Measurements from ENCODE around the gene NXPH1.

NXPH1 gene

DNA sequence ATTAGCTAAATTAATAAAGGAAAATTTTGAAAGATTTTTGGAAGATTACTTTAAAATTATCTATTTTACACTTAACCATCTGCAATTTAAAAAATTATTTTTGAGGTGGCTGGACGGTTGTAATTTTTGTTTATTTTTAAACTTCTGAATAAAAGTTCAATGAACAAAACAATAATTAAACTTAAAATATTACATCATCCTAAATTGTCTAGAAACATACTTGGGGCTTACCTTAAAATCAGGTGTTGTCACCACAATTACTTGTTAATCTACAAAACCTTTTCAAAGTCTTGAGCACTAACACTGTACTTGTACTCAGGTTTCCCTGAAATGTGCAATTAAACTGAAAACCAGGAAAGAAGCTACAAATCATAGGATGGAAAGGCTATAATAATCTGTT is 328.3 kb downstream of the NXPH1 start:
- H3K27me3 ChIP-seq (ENCODE audit: control insufficient read depth, insufficient read depth, low read length): no peaks in the 10 kb centered on the region
- no peaks in the 10 kb centered on the region for H3K4me1 ChIP-seq (ENCODE audit: control insufficient read depth, insufficient read depth, low read length)
- no peaks in the 10 kb centered on the region for H3K9me3 ChIP-seq (ENCODE audit: control insufficient read depth, low read length)
- no peaks in the 10 kb centered on the region for H3K36me3 ChIP-seq (ENCODE audit: control insufficient read depth, insufficient read depth, low read length)
- H3K9ac ChIP-seq (ENCODE audit: low read length): no peak overlapping the region
- H3K4me3 ChIP-seq (ENCODE audit: low read length): no peak overlapping the region

- Histone ChIP-seq H3K36me3 (ENCODE audit: control insufficient read depth, insufficient read depth, low read length) (no peaks in the 10 kb centered on the region), H3K9ac (ENCODE audit: low read length) (no peak overlapping the region), H3K4me1 (ENCODE audit: control insufficient read depth, insufficient read depth, low read length) (no peaks in the 10 kb centered on the region), H3K27me3 (ENCODE audit: control insufficient read depth, insufficient read depth, low read length) (no peaks in the 10 kb centered on the region), H3K9me3 (ENCODE audit: control insufficient read depth, low read length) (no peaks in the 10 kb centered on the region), H3K4me3 (ENCODE audit: low read length) (no peak overlapping the region)
Observed at GRCh38 chr7:8762803-8763202, 329.4 kb downstream of the NXPH1 start.

DNA sequence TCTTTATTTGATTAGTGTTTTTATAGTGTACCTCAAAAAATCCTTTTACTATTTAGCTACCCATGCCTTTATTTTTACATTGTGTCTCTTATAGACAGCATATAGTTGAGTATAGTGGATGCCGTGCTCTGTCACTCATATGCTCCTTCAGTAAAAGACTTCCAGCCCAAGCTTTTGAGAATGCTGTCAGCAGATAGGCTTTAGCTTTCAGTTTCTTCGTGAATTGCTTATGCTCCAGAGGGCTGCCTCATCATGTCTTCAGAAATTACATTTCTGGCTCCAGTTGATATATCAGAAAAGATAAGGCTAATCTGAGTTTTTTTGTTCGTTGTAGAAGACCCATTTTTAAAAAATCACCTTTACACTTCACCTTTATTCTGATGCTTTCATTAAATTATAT is 332.0 kb downstream of the NXPH1 start:
- H3K36me3 ChIP-seq (ENCODE audit: control insufficient read depth, insufficient read depth, low read length): no peaks in the 10 kb centered on the region
- no peaks in the 10 kb centered on the region for H3K4me1 ChIP-seq (ENCODE audit: control insufficient read depth, insufficient read depth, low read length)
- no peak overlapping the region for H3K9ac ChIP-seq (ENCODE audit: low read length)
- H3K9me3 ChIP-seq (ENCODE audit: control insufficient read depth, low read length): no peaks in the 10 kb centered on the region
- H3K27me3 ChIP-seq (ENCODE audit: control insufficient read depth, insufficient read depth, low read length): no peaks in the 10 kb centered on the region
- H3K4me3 ChIP-seq (ENCODE audit: low read length): no peak overlapping the region

GRCh38 chr7:8773518-8773917 is 340.1 kb downstream of the NXPH1 start:
- no peaks in the 10 kb centered on the region for H3K4me1 ChIP-seq (ENCODE audit: control insufficient read depth, insufficient read depth, low read length)
- H3K9ac ChIP-seq (ENCODE audit: low read length): no peak overlapping the region
- H3K36me3 ChIP-seq (ENCODE audit: control insufficient read depth, insufficient read depth, low read length): no peaks in the 10 kb centered on the region
- no peaks in the 10 kb centered on the region for H3K27me3 ChIP-seq (ENCODE audit: control insufficient read depth, insufficient read depth, low read length)
- H3K4me3 ChIP-seq (ENCODE audit: low read length): no peak overlapping the region
- no peaks in the 10 kb centered on the region for H3K9me3 ChIP-seq (ENCODE audit: control insufficient read depth, low read length)

DNA sequence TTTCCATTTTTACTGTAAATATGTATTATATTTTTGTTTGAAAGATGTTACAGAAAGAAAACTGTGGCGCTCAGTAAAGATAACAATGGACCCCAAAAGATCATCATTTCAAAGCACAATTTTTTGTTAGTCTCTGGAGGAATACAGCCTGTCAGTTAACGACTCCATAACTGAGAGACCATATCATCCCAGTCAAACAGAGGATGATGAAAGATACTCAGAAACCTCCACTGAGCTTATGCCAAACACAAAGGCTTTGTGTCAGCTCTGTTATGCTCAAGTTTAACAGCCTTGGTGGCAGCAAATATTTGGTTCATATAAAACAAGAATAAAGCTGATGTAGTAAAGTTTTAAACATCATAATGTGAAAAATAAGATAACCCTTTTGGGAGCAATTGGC is 345.1 kb downstream of the NXPH1 start:
- H3K27me3 ChIP-seq (ENCODE audit: control insufficient read depth, insufficient read depth, low read length): no peaks in the 10 kb centered on the region
- no peaks in the 10 kb centered on the region for H3K36me3 ChIP-seq (ENCODE audit: control insufficient read depth, insufficient read depth, low read length)
- no peak overlapping the region for H3K4me3 ChIP-seq (ENCODE audit: low read length)
- H3K9me3 ChIP-seq (ENCODE audit: control insufficient read depth, low read length): no peaks in the 10 kb centered on the region
- H3K9ac ChIP-seq (ENCODE audit: low read length): no peak overlapping the region
- no peaks in the 10 kb centered on the region for H3K4me1 ChIP-seq (ENCODE audit: control insufficient read depth, insufficient read depth, low read length)

DNA sequence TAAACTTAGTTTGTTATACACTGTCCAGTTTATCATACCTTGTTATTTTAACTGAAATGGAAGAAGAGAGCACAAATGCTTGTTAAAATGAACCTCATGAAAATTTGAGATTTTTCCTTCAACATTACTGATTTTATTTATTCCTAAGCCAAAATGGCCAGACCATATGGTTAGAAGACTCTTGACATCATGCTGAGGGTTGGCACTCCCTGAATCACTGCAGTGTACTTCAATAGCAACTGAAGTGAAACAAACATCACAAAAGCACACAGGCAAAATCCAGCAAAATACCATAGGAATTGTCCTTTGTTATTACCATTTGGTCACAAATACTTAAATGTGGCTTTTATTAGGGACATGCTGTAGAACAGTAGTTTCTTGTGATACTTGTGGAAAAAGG is 347.8 kb downstream of the NXPH1 start:
- H3K27me3 ChIP-seq (ENCODE audit: control insufficient read depth, insufficient read depth, low read length): no peaks in the 10 kb centered on the region
- no peak overlapping the region for H3K4me3 ChIP-seq (ENCODE audit: low read length)
- no peak overlapping the region for H3K9ac ChIP-seq (ENCODE audit: low read length)
- no peaks in the 10 kb centered on the region for H3K4me1 ChIP-seq (ENCODE audit: control insufficient read depth, insufficient read depth, low read length)
- H3K9me3 ChIP-seq (ENCODE audit: control insufficient read depth, low read length): no peaks in the 10 kb centered on the region
- no peaks in the 10 kb centered on the region for H3K36me3 ChIP-seq (ENCODE audit: control insufficient read depth, insufficient read depth, low read length)

GRCh38 chr7:8783229-8783628 is 349.8 kb downstream of the NXPH1 start:
- Histone ChIP-seq H3K9me3 (ENCODE audit: control insufficient read depth, low read length) (no peaks in the 10 kb centered on the region), H3K36me3 (ENCODE audit: control insufficient read depth, insufficient read depth, low read length) (no peaks in the 10 kb centered on the region), H3K4me1 (ENCODE audit: control insufficient read depth, insufficient read depth, low read length) (no peaks in the 10 kb centered on the region), H3K4me3 (ENCODE audit: low read length) (no peak overlapping the region), H3K9ac (ENCODE audit: low read length) (no peak overlapping the region), H3K27me3 (ENCODE audit: control insufficient read depth, insufficient read depth, low read length) (no peaks in the 10 kb centered on the region)

- Histone ChIP-seq H3K9ac (ENCODE audit: low read length) (no peak overlapping the region), H3K9me3 (ENCODE audit: control insufficient read depth, low read length) (no peaks in the 10 kb centered on the region), H3K4me1 (ENCODE audit: control insufficient read depth, insufficient read depth, low read length) (no peaks in the 10 kb centered on the region), H3K4me3 (ENCODE audit: low read length) (no peak overlapping the region), H3K36me3 (ENCODE audit: control insufficient read depth, insufficient read depth, low read length) (no peaks in the 10 kb centered on the region), H3K27me3 (ENCODE audit: control insufficient read depth, insufficient read depth, low read length) (no peaks in the 10 kb centered on the region)
Observed at GRCh38 chr7:8785081-8785480, 351.7 kb downstream of the NXPH1 start.

DNA sequence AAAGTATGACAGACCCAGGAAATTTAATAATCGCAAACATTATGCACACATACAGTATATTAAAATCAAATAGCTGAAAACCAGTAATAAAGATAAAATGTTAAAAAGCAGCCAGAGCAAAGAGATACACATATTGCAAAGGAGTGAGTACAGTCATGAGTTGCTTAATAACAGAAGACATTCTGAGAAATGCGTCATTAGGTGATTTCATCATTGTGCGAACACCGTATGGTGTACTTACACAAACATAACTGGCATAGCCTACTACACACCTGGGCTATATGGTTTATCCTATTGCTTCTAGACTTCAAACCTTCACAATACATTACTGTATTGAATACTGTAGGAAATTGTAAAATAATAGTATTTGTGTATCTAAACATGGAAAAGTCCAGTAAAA is 367.6 kb downstream of the NXPH1 start:
- Histone ChIP-seq H3K27me3 (ENCODE audit: control insufficient read depth, insufficient read depth, low read length) (no peaks in the 10 kb centered on the region), H3K9me3 (ENCODE audit: control insufficient read depth, low read length) (no peaks in the 10 kb centered on the region), H3K4me3 (ENCODE audit: low read length) (no peak overlapping the region), H3K9ac (ENCODE audit: low read length) (no peak overlapping the region), H3K4me1 (ENCODE audit: control insufficient read depth, insufficient read depth, low read length) (no peaks in the 10 kb centered on the region), H3K36me3 (ENCODE audit: control insufficient read depth, insufficient read depth, low read length) (no peaks in the 10 kb centered on the region)

All from mucosa of stomach (tissue), 1 donor.